ENCODE measurements around the gene TBC1D16. TPM values are rescaled to one million over a fixed set of nuclear protein-coding genes. Genes with fewer than 3 reads are reported as not detected.
A peak's percentile ranks its signal among the peaks of the same experiment; 100 is the strongest.

Gene TBC1D16
- total and polyA plus RNA-seq, 2 donors from 2014 or later: 9.1 to 68.0 TPM

DNA sequence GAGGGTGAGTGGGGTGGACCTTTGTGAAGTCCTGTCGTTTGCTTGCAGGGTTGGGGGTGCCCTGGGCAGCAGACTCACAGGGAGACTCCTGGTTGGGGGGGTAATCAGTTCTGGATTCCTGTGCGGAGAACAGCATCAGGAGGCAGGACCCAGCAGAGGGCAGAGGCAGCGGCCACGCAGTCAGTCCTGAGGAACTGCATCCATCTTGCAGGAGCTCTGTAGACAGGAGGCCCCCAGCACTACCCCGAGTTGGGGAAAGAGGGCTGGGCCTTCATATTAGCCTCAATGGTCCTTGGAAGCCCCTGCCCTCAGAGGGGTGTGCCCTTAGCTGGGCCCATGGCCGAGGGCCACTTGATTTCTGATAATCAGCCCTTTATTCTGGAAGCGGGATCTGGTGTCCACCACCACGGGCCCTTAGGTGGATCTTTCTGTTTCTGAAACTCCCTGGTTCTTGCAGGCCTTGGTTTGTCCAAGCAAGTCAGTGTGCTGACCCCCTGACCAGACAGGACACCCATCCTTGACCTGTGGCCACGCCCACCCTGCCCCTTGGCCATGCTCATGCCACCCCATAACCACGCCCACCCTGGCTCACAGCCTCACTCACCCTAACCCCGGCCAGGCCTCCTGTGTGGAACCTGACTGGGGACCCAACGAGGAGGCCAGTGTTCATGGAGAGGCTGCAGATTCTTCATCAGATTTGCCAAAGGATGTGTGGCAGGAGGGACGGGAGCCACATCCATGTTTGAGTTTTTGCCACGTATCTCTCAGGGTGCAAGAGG lies 122.9 kb downstream of the TBC1D16 start:
- no peaks in the 10 kb centered on the region for H3K27me3 ChIP-seq (ENCODE audit: control insufficient read depth, insufficient read depth, low read length)
- H3K9me3 ChIP-seq (ENCODE audit: control insufficient read depth in 2 of 3, insufficient read depth in 1 of 3, low read length in 3 of 3): no peaks in the 10 kb centered on the region
- H3K27ac ChIP-seq (ENCODE audit: low read depth in 2 of 2, low read length in 2 of 2): no peak overlapping the region
- peaks cover 0 to 3% (median 0%) of the 10 kb centered on the region in 3 donors for H3K4me1 ChIP-seq (ENCODE audit: control insufficient read depth in 2 of 3, insufficient read depth in 2 of 3, low read depth in 1 of 3, low read length in 3 of 3)
- no peaks in the 10 kb centered on the region for H3K36me3 ChIP-seq (ENCODE audit: control insufficient read depth in 2 of 3, insufficient read depth in 3 of 3, low read length in 3 of 3)
- FAIRE-seq: no peak
- intact Hi-C loops (cut with DNase I): no loop called here
- no peak overlapping the region for H3K4me3 ChIP-seq (ENCODE audit: low read length in 3 of 3)
- DNase-seq: no peak
- H3K9ac ChIP-seq (ENCODE audit: low read length in 3 of 3): no peak overlapping the region
- TF ChIP-seq, protein P1, sequence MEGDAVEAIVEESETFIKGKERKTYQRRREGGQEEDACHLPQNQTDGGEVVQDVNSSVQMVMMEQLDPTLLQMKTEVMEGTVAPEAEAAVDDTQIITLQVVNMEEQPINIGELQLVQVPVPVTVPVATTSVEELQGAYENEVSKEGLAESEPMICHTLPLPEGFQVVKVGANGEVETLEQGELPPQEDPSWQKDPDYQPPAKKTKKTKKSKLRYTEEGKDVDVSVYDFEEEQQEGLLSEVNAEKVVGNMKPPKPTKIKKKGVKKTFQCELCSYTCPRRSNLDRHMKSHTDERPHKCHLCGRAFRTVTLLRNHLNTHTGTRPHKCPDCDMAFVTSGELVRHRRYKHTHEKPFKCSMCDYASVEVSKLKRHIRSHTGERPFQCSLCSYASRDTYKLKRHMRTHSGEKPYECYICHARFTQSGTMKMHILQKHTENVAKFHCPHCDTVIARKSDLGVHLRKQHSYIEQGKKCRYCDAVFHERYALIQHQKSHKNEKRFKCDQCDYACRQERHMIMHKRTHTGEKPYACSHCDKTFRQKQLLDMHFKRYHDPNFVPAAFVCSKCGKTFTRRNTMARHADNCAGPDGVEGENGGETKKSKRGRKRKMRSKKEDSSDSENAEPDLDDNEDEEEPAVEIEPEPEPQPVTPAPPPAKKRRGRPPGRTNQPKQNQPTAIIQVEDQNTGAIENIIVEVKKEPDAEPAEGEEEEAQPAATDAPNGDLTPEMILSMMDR (IDR thresholded peaks at IDR 0.05; ENCODE audit: borderline replicate concordance, extremely low read depth, insufficient read depth): no peak

DNA sequence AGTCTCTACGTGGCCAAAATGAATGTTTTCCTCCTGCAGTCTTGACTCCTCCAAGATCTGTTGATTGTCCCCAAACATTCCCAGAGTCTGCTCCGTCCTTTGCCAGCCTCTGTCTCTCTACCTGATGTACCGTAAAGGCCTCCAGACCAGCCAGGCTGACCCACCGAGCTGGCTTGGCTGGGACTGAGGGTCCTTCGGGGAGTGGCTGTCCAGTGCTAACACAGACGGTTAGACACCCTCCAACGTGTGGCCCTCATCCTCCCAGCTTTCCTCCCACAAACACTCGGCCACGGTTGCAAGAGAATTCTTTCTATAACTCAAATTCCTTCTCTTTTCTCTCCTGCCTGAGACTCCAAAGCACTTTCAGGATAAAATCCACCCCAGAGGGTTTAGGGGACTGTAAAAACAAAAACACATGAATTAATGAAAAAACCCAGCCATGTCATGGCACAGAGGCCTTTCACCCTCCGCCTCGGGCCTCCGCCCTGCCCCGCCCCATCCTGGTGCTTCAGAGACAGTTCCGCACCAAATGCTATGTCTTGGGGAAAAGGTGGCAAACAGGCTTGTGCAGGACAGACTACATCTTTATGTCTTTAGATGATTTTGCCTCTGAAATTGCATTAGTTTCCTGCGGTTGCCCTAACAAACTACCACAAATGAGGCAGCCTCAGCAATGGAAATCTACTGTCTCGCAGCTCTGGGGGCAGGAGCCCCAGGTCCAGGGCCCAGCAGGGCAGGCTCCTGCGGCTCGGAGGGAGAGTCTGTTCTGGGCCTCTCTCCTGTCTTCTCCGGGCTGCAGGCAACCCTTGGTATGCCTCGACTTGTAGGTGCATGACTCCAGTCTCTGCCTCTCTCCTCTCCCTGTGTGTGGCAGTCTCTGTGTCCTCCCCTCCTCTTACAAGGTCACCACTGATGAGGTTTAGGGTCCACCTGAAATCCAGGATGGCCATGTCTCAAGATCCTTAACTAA lies 124.0 kb downstream of the TBC1D16 start:
- peaks cover 0 to 3% (median 0%) of the 10 kb centered on the region in 3 donors for H3K4me1 ChIP-seq (ENCODE audit: control insufficient read depth in 2 of 3, insufficient read depth in 2 of 3, low read depth in 1 of 3, low read length in 3 of 3)
- no peak overlapping the region for H3K9ac ChIP-seq (ENCODE audit: low read length in 3 of 3)
- no peaks in the 10 kb centered on the region for H3K9me3 ChIP-seq (ENCODE audit: control insufficient read depth in 2 of 3, insufficient read depth in 1 of 3, low read length in 3 of 3)
- DNase-seq: peak in 1 of 5 donors; percentile 32
- TF ChIP-seq, protein P1 (IDR thresholded peaks at IDR 0.05; ENCODE audit: borderline replicate concordance, extremely low read depth, insufficient read depth): no peak
- intact Hi-C loops (cut with DNase I): no loop called here
- FAIRE-seq: no peak
- H3K27ac ChIP-seq (ENCODE audit: low read depth in 2 of 2, low read length in 2 of 2): no peak overlapping the region
- no peak overlapping the region for H3K4me3 ChIP-seq (ENCODE audit: low read length in 3 of 3)
- no peaks in the 10 kb centered on the region for H3K27me3 ChIP-seq (ENCODE audit: control insufficient read depth, insufficient read depth, low read length)
- no peaks in the 10 kb centered on the region for H3K36me3 ChIP-seq (ENCODE audit: control insufficient read depth in 2 of 3, insufficient read depth in 3 of 3, low read length in 3 of 3)

DNA sequence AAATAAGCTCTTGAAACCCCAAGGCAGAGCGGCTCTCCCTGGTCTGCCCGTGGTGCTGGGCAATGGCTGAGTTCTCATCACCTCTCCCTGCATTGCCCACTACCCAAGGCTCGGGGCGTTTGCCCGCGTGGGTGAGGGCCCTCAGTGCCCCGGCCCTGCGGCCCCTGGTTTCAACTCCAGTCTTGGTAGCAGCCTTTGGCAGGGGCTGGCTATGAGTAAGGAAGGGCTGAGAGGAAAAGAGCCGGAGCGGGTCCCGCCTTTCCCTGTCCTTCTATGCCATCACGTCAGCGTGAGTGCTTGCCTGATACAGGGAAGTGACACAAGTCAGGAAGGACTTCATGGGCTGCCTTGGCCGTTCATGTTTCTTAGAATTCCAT lies 124.7 kb downstream of the TBC1D16 start:
- Histone ChIP-seq H3K36me3 (ENCODE audit: control insufficient read depth in 2 of 3, insufficient read depth in 3 of 3, low read length in 3 of 3) (no peaks in the 10 kb centered on the region), H3K4me1 (ENCODE audit: control insufficient read depth in 2 of 3, insufficient read depth in 2 of 3, low read depth in 1 of 3, low read length in 3 of 3) (peaks cover 0 to 3% (median 0%) of the 10 kb centered on the region in 3 donors), H3K27ac (ENCODE audit: low read depth in 2 of 2, low read length in 2 of 2) (no peak overlapping the region), H3K9ac (ENCODE audit: low read length in 3 of 3) (no peak overlapping the region), H3K27me3 (ENCODE audit: control insufficient read depth, insufficient read depth, low read length) (no peaks in the 10 kb centered on the region), H3K4me3 (ENCODE audit: low read length in 3 of 3) (no peak overlapping the region), H3K9me3 (ENCODE audit: control insufficient read depth in 2 of 3, insufficient read depth in 1 of 3, low read length in 3 of 3) (no peaks in the 10 kb centered on the region)
- TF ChIP-seq, protein P1 (IDR thresholded peaks at IDR 0.05; ENCODE audit: borderline replicate concordance, extremely low read depth, insufficient read depth): no peak
- intact Hi-C loops (cut with DNase I): no loop called here
- FAIRE-seq (no peak), DNase-seq (no peak)
